Activated naive CD8-positive, alpha-beta T cell treated with anti-CD3 and anti-CD28 coated beads, Interleukin-2, amount 50 U/mL, for 24 hours (primary cell): ENCODE data around the gene FPR3.

Experiments used
- ATAC-seq: fragments of 150-1000 bp; cut with Tn5 transposase; one replicate; pipeline ENCODE4 v1.10.0; 2021
- DNase-seq: peaks from one replicate; pipeline ENCODE4 v3.0.0; 2021
- H3K27ac Mint-ChIP-seq: one replicate; pipeline ENCODE4 v1.8.0; 2021; ENCODE audit warnings: mild to moderate bottlenecking, mixed read lengths
- H3K27me3 Mint-ChIP-seq: one replicate; pipeline ENCODE4 v1.8.0; 2021; ENCODE audit warnings: mixed read lengths
- H3K36me3 Mint-ChIP-seq: one replicate; pipeline ENCODE4 v1.8.0; 2021; ENCODE audit warnings: low read depth, mixed read lengths
- H3K4me1 Mint-ChIP-seq: one replicate; pipeline ENCODE4 v1.8.0; 2021; ENCODE audit warnings: mixed read lengths
- H3K4me3 Mint-ChIP-seq: one replicate; pipeline ENCODE4 v1.8.0; 2021; ENCODE audit warnings: mild to moderate bottlenecking, moderate library complexity, mixed read lengths
- H3K9me3 Mint-ChIP-seq: one replicate; pipeline ENCODE4 v1.8.0; 2021; ENCODE audit warnings: mixed read lengths

The FPR3 gene

GRCh38 chr19:51861870-51862622, 67.1 kb downstream of the FPR3 start:
- H3K36me3 Mint-ChIP-seq: peaks cover 72% of the 10 kb centered on the region
- ATAC-seq: no peak

GRCh38 chr19:51873097-51873496, 78.1 kb downstream of the FPR3 start:
- Mint-ChIP-seq H3K4me1 (no peaks in the 10 kb centered on the region), H3K27me3 (no peaks in the 10 kb centered on the region), H3K4me3 (no peak overlapping the region), H3K36me3 (peaks cover 94% of the 10 kb centered on the region), H3K9me3 (peaks cover 94% of the 10 kb centered on the region), H3K27ac (no peak overlapping the region)
- DNase-seq (no peak), ATAC-seq (no peak)

More at GRCh38 chr19:51861870-51862622, 67.1 kb downstream of the FPR3 start:
- Mint-ChIP-seq H3K4me3 (no peak overlapping the region), H3K27ac (no peak overlapping the region), H3K27me3 (no peaks in the 10 kb centered on the region), H3K4me1 (no peaks in the 10 kb centered on the region), H3K9me3 (peaks cover 57% of the 10 kb centered on the region)
- DNase-seq: no peak
